ENCODE measurements around the gene TMEM39B.

- TF ChIP-seq, protein P1, sequence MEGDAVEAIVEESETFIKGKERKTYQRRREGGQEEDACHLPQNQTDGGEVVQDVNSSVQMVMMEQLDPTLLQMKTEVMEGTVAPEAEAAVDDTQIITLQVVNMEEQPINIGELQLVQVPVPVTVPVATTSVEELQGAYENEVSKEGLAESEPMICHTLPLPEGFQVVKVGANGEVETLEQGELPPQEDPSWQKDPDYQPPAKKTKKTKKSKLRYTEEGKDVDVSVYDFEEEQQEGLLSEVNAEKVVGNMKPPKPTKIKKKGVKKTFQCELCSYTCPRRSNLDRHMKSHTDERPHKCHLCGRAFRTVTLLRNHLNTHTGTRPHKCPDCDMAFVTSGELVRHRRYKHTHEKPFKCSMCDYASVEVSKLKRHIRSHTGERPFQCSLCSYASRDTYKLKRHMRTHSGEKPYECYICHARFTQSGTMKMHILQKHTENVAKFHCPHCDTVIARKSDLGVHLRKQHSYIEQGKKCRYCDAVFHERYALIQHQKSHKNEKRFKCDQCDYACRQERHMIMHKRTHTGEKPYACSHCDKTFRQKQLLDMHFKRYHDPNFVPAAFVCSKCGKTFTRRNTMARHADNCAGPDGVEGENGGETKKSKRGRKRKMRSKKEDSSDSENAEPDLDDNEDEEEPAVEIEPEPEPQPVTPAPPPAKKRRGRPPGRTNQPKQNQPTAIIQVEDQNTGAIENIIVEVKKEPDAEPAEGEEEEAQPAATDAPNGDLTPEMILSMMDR (IDR thresholded peaks at IDR 0.05 in 2 of 3, conservative IDR thresholded peaks at IDR 0.05 in 1 of 3; ENCODE audit: borderline replicate concordance in 1 of 3, insufficient read depth in 1 of 3, low read depth in 2 of 3, low read length in 2 of 3), result no peak
- no peak for TF ChIP-seq POLR2A (IDR thresholded peaks at IDR 0.05; ENCODE audit: borderline replicate concordance, extremely low read depth, insufficient read depth, insufficient read length)
- no peak for TF ChIP-seq EZH2phosphoT487 (IDR thresholded peaks at IDR 0.05; ENCODE audit: borderline replicate concordance)
- no peak for TF ChIP-seq ZNF274 (IDR thresholded peaks at IDR 0.05; ENCODE audit: low read depth, low read length)
Measured at GRCh38 chr1:32126770-32127169, 54.0 kb downstream of the TMEM39B start.

Data from HCT116 (cell line).